ENCODE data around the gene PUM1.

The PUM1 gene

GRCh38 chr1:30888975-30889374 lies 176.5 kb downstream of the PUM1 start:
- DNase-seq = no peak

GRCh38 chr1:30888391-30888790 lies 177.1 kb downstream of the PUM1 start:
- DNase-seq = peak; percentile 92

- peak; percentile 95 for DNase-seq
Observed at GRCh38 chr1:30887485-30888315, 177.8 kb downstream of the PUM1 start.

- DNase-seq = peak; percentile 70
Observed at GRCh38 chr1:30886710-30887428, 178.6 kb downstream of the PUM1 start.

- no peak for DNase-seq
Observed at GRCh38 chr1:30885570-30886522, 179.7 kb downstream of the PUM1 start.

GRCh38 chr1:30884723-30885122 lies 180.8 kb downstream of the PUM1 start:
- DNase-seq = no peak

- DNase-seq = no peak
Observed at GRCh38 chr1:30883389-30884172, 181.9 kb downstream of the PUM1 start.

- DNase-seq = no peak
Observed at GRCh38 chr1:30882678-30883388, 182.7 kb downstream of the PUM1 start.

All from islet precursor cell (in vitro differentiated cells).